Activated CD4-positive, CD25-positive, alpha-beta regulatory T cell treated with anti-CD3 and anti-CD28 coated beads, Interleukin-2, amount 50 U/mL, for 16 hours (primary cell): ENCODE results near the gene ARHGAP35.
"Not testable (repeated sequence)": the region's sequence is repeated elsewhere in the genome, so short reads cannot be mapped to it uniquely, and the experiment has no call there.

Experiments used
- DNase-seq: peaks from one replicate; pipeline ENCODE4 v3.0.0-alpha.2; 2020; ENCODE audit warnings: low read depth, low spot score

Gene ARHGAP35

GRCh38 chr19:46868025-46868802 lies 7.4 kb downstream of the ARHGAP35 start:
- no peak for DNase-seq

GRCh38 chr19:46871173-46871572 lies 10.4 kb downstream of the ARHGAP35 start:
- not testable (repeated sequence) for DNase-seq

GRCh38 chr19:46872967-46873366 lies 12.2 kb downstream of the ARHGAP35 start:
- no peak for DNase-seq

- no peak for DNase-seq
These were observed 14.4 kb downstream of the ARHGAP35 start for GRCh38 chr19:46875234-46875633.

- no peak for DNase-seq
These were observed 14.9 kb downstream of the ARHGAP35 start for GRCh38 chr19:46875657-46876056.

GRCh38 chr19:46878613-46879375 lies 18.0 kb downstream of the ARHGAP35 start:
- DNase-seq: no peak

GRCh38 chr19:46880431-46880830 lies 19.6 kb downstream of the ARHGAP35 start:
- DNase-seq: no peak

GRCh38 chr19:46881092-46881491 lies 20.3 kb downstream of the ARHGAP35 start:
- no peak for DNase-seq

GRCh38 chr19:46882034-46882433 lies 21.2 kb downstream of the ARHGAP35 start:
- no peak for DNase-seq

GRCh38 chr19:46882751-46883150 lies 22.0 kb downstream of the ARHGAP35 start:
- not testable (repeated sequence) for DNase-seq

GRCh38 chr19:46885411-46885810 lies 24.6 kb downstream of the ARHGAP35 start:
- DNase-seq: no peak

- DNase-seq: no peak
These were observed 25.9 kb downstream of the ARHGAP35 start for GRCh38 chr19:46886546-46887239.

- no peak for DNase-seq
These were observed 26.5 kb downstream of the ARHGAP35 start for GRCh38 chr19:46887240-46887782.

- no peak for DNase-seq
These were observed 29.8 kb downstream of the ARHGAP35 start for GRCh38 chr19:46890423-46891170.

GRCh38 chr19:46892252-46893179 lies 31.7 kb downstream of the ARHGAP35 start:
- no peak for DNase-seq

GRCh38 chr19:46896076-46896794 lies 35.4 kb downstream of the ARHGAP35 start:
- DNase-seq: no peak

GRCh38 chr19:46898731-46899130 lies 37.9 kb downstream of the ARHGAP35 start:
- DNase-seq: no peak

GRCh38 chr19:46900341-46900740 lies 39.5 kb downstream of the ARHGAP35 start:
- no peak for DNase-seq

GRCh38 chr19:46901701-46902401 lies 41.1 kb downstream of the ARHGAP35 start:
- no peak for DNase-seq
